ENCODE data around the gene CRX. TPM values are rescaled to one million over a fixed set of nuclear protein-coding genes. Genes with fewer than 3 reads are reported as not detected.

Gene CRX
- total RNA-seq, 1 donor from 2014 or later: not detected

GRCh38 chr19:47882890-47883289, 61.2 kb downstream of the CRX start:
- Mint-ChIP-seq H3K36me3 (ENCODE audit: low read depth) (no peaks in the 10 kb centered on the region), H3K9me3 (peaks cover 4% of the 10 kb centered on the region), H3K27ac (no peak overlapping the region), H3K4me1 (ENCODE audit: low read depth) (no peaks in the 10 kb centered on the region), H3K27me3 (ENCODE audit: low read depth) (peaks cover 5% of the 10 kb centered on the region), H3K4me3 (ENCODE audit: low read depth) (no peak overlapping the region)
- intact Hi-C loops (cut with micrococcal nuclease): no loop called here
- DNase-seq (ENCODE audit: low spot score): no peak

DNA sequence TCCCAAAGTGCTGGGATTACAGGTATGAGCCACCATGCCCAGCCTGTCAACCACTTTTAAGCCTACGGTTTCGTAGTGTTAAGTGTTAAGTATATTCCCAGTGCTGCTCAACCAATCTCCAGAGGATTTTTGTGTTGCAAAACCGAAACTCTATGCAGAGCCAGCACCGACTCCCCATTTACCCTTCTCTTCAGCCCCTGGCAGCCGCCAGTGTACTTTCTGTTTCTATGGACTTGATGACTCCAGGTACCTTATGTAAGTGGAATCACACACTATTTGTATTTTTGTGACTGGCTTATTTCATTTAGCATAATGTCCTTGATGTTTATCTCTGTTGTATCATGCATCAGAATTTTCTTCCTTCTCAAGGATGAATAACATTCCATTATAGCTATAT, 63.3 kb downstream of the CRX start:
- Mint-ChIP-seq H3K4me3 (ENCODE audit: low read depth) (no peak overlapping the region), H3K9me3 (no peaks in the 10 kb centered on the region), H3K4me1 (ENCODE audit: low read depth) (no peaks in the 10 kb centered on the region), H3K27ac (no peak overlapping the region), H3K36me3 (ENCODE audit: low read depth) (no peaks in the 10 kb centered on the region), H3K27me3 (ENCODE audit: low read depth) (peaks cover 5% of the 10 kb centered on the region)
- DNase-seq (ENCODE audit: low spot score): no peak
- intact Hi-C loops (cut with micrococcal nuclease): no loop called here

DNA sequence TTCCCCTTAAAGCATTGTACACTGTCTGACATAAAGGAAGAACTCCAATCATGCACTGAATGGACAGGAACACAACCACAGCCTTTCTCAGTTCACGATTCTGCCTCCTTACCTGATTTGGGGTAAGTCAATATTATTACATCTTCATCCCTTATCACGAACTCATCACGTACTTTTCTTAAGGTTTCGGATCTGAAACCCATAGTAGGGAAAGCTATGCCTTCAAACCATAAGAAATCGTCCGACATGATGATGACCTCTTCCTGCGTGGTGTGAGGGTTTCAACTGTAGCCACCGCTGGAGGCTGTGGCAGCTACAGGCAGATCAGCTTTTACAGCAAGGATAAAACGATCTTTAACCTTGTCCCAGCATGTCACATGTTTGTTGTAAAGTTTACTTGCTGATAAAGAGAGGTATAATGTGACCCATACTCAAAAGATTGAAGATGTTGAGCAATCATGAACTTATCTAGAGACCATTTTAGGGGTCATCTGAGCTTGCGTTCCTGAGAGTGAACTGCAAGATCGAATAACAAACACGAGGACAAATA, 64.3 kb downstream of the CRX start, which contains the start of gene SULT2A1:
Gene SULT2A1 (minus strand): TSS at position 306 of the 550 bp plus-strand sequence. CDS start 58 bp downstream, at position 248.
- intact Hi-C loops (cut with micrococcal nuclease): no loop called here
- Mint-ChIP-seq H3K4me3 (ENCODE audit: low read depth) (no peak within 1 kb of the TSS), H3K27ac (no peak within 1 kb of the TSS), H3K4me1 (ENCODE audit: low read depth) (no peaks in the 10 kb centered on the region), H3K36me3 (ENCODE audit: low read depth) (no peaks in the 10 kb centered on the region), H3K27me3 (ENCODE audit: low read depth) (peaks cover 5% of the 10 kb centered on the region), H3K9me3 (no peaks in the 10 kb centered on the region)
- no peak for DNase-seq (ENCODE audit: low spot score)

GRCh38 chr19:47890865-47891621, 69.3 kb downstream of the CRX start:
- intact Hi-C loops (cut with micrococcal nuclease): no loop called here
- H3K4me1 Mint-ChIP-seq (ENCODE audit: low read depth): no peaks in the 10 kb centered on the region
- no peak overlapping the region for H3K4me3 Mint-ChIP-seq (ENCODE audit: low read depth)
- no peaks in the 10 kb centered on the region for H3K36me3 Mint-ChIP-seq (ENCODE audit: low read depth)
- no peak for DNase-seq (ENCODE audit: low spot score)
- H3K9me3 Mint-ChIP-seq: peaks cover 5% of the 10 kb centered on the region
- H3K27ac Mint-ChIP-seq: no peak overlapping the region
- no peaks in the 10 kb centered on the region for H3K27me3 Mint-ChIP-seq (ENCODE audit: low read depth)

DNA sequence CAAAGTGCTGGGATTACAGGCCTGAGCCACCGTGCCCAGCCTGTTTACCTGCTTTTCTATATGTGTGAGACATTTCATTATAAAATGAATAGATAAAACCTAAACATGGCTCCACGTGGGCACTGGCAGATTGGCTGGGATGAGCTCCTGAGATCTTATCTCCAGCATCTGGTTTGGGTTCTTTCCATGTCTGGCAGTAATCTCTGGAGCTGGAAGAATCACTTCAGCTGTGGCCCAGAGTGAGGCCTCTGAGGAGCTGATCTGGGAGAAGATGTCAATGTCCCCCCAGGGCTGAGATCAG, 69.8 kb downstream of the CRX start:
- intact Hi-C loops (cut with micrococcal nuclease): no loop called here
- H3K4me1 Mint-ChIP-seq (ENCODE audit: low read depth): no peaks in the 10 kb centered on the region
- no peak for DNase-seq (ENCODE audit: low spot score)
- no peaks in the 10 kb centered on the region for H3K36me3 Mint-ChIP-seq (ENCODE audit: low read depth)
- H3K9me3 Mint-ChIP-seq: peaks cover 5% of the 10 kb centered on the region
- no peak overlapping the region for H3K27ac Mint-ChIP-seq
- H3K27me3 Mint-ChIP-seq (ENCODE audit: low read depth): no peaks in the 10 kb centered on the region
- no peak overlapping the region for H3K4me3 Mint-ChIP-seq (ENCODE audit: low read depth)

DNA sequence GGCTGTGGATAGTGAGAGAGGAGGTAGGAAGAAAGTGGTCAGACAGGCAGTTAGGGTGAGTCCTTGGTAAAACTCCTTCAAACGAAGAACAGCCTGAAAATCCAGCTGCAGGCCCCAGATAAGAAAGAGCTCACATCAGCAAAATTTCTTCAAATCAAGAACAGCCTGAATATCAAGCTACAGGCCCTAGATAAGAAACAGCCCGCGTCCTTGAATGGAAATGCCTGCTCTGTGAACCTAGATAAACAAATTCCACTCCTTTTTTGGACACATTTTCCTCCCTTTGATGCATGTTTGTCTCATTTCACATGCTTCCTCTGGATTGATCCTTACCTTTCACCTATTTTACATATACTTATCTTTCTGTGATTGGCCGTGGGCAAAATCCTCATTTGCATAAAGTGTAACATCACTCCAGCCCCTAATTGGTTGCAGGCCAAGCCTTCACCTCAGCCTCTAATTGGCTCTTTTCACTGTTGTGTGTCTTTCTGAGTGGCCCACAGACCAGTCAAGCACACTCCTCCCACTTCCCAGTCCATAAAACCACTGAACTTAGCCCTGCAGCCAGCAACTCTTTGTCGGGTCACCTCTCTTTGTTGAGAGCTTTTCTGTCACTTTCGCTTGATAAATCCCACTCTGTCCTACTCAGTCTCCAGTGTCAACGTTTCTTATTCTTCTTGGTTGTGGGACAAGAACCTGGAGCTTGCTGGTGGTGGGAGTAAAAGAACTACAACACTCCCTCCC, 70.4 kb downstream of the CRX start:
- Mint-ChIP-seq H3K4me3 (ENCODE audit: low read depth) (no peak overlapping the region), H3K27me3 (ENCODE audit: low read depth) (no peaks in the 10 kb centered on the region), H3K36me3 (ENCODE audit: low read depth) (no peaks in the 10 kb centered on the region), H3K4me1 (ENCODE audit: low read depth) (no peaks in the 10 kb centered on the region), H3K27ac (no peak overlapping the region), H3K9me3 (peaks cover 5% of the 10 kb centered on the region)
- no peak for DNase-seq (ENCODE audit: low spot score)
- intact Hi-C loops (cut with micrococcal nuclease): no loop called here

Other genes with a start within 250 kb of the CRX start
- gene ZNF541, start 248.8 kb upstream of the CRX start, total RNA-seq: 0.09 and 0.46 TPM in 2 replicates
- gene BICRA, start 212.8 kb upstream of the CRX start, total RNA-seq: 12.0 and 12.2 TPM in 2 replicates
- gene EHD2, start 108.5 kb upstream of the CRX start, total RNA-seq: 1.4 TPM in 2 replicates
- gene NOP53, start 76.4 kb upstream of the CRX start, total RNA-seq: 266 and 269 TPM in 2 replicates
- 89.0 and 98.3 TPM in 2 replicates for gene SELENOW, start 43.2 kb upstream of the CRX start, total RNA-seq
- gene TPRX1, start 17.4 kb upstream of the CRX start, total RNA-seq: not detected in 2 replicates
- gene TPRX2, start 37.3 kb downstream of the CRX start, total RNA-seq: not detected in 2 replicates
- gene SULT2A1, start 64.4 kb downstream of the CRX start, total RNA-seq: not detected in 2 replicates
- gene BSPH1, start 170.2 kb downstream of the CRX start, total RNA-seq: not detected in 2 replicates
- not detected in 2 replicates for gene ELSPBP1, start 172.7 kb downstream of the CRX start, total RNA-seq
- gene CABP5, start 222.1 kb downstream of the CRX start, total RNA-seq: not detected in 2 replicates

All from activated T-helper 2 cell treated with anti-CD3 and anti-CD28 coated beads, Interferon-gamma antibody, Interleukin-2, Interleukin-4, amounts not matched to agents 10 μg/mL and 5 μg/mL and 100 μg/mL, durations not matched to agents 14 hours and 24 hours and 36 hours (primary cell).